ENCODE data around the gene INKA2. TPM values are rescaled to one million over a fixed set of nuclear protein-coding genes. Genes with fewer than 3 reads are reported as not detected.

INKA2 gene
- total RNA-seq, 2 experiments from 2014 or later, result 1.9 to 3.2 TPM

DNA sequence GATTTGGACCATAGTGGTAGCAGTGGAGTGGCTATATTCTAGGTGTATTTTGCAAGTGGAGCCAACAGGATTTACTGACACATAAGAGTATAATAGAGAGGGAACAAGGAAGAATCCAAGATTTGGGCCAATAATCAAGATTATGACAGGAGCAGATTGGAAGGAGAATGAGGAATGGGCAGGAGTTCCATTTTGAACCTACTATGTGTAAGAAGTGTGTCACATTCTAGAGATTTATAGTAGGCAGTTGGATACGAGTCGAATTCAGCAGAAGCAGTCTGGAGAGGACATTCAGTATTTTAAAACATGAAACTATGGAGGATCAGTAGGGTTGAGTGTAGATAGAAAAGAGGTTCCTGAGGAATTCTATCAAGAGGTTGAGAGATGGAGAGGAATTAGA lies 21.7 kb downstream of the INKA2 start:
- intact Hi-C loops (cut with micrococcal nuclease), result no loop called here

DNA sequence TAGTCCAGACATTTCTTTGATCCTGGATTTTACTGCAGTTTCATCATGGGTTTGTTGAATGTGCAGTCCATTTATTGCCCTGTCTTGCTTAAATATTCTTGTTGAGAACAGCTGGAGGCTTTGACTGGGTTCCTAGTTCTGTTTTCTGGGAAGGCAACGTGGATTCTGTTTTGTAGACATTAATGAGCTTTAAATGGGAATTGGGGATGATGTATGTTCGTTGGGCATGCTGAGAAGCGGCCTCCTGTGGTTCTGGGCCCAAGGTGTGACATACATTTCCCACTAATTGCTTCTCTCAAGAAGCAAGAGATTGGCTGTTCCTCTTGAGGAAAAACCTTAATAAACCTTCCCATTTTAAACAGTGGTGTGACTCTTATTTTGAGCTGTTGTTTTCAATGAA lies 22.9 kb downstream of the INKA2 start:
- intact Hi-C loops (cut with micrococcal nuclease), result no loop called here
- CTCF ChIA-PET, result interaction anchor here (1.1 to 8.0 kb wide), 9 partner anchors 15 to 235 kb away, joined by 3 to 61 read pairs (median 18); partner anchors contain the start of genes DDX20 and INKA2
- H3K27me3 Mint-ChIP-seq (ENCODE audit: low read depth), result no peaks in the 10 kb centered on the region
- no peak overlapping the region for H3K27ac Mint-ChIP-seq
- H3K36me3 Mint-ChIP-seq (ENCODE audit: low read depth), result peaks cover 5% of the 10 kb centered on the region
- H3K4me1 Mint-ChIP-seq (ENCODE audit: low read depth), result peaks cover 2% of the 10 kb centered on the region
- no peak for DNase-seq
- no peaks in the 10 kb centered on the region for H3K9me3 Mint-ChIP-seq
- H3K4me3 Mint-ChIP-seq, result no peak overlapping the region

More for the DNA sequence above, 21.7 kb downstream of the INKA2 start:
- Mint-ChIP-seq H3K36me3 (ENCODE audit: low read depth) (peaks cover 5% of the 10 kb centered on the region), H3K27me3 (ENCODE audit: low read depth) (no peaks in the 10 kb centered on the region), H3K4me3 (no peak overlapping the region), H3K4me1 (ENCODE audit: low read depth) (peaks cover 2% of the 10 kb centered on the region), H3K27ac (no peak overlapping the region), H3K9me3 (no peaks in the 10 kb centered on the region)
- DNase-seq, result no peak
- CTCF ChIA-PET, result interaction anchor here (1.3 to 4.8 kb wide), 2 partner anchors 28 to 30 kb away, joined by 3 to 61 read pairs; no protein-coding TSS in a partner anchor

DNA sequence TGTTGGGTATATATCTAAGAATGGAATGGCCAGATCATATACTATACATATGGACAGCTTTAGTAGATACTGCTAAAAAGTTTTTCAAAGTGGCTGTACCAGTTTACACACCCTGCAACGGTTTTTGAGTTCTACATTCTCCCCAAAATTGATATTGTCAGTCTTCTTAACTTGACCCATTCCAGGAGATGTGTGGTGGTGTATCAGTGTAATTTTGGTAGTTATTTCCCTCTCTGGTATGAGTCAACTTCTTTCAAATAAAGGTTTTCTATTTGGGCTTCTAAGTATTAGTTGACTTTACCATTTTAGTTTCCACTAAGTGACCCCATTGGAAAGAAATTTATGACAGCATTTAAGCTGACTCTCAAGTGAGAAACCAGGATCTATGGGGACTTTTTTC lies 29.2 kb downstream of the INKA2 start:
- CTCF ChIA-PET, result interaction anchor here (0.5 to 8.0 kb wide), 2 partner anchors 10 to 202 kb away, joined by 3 to 56 read pairs; no protein-coding TSS in a partner anchor

DNA sequence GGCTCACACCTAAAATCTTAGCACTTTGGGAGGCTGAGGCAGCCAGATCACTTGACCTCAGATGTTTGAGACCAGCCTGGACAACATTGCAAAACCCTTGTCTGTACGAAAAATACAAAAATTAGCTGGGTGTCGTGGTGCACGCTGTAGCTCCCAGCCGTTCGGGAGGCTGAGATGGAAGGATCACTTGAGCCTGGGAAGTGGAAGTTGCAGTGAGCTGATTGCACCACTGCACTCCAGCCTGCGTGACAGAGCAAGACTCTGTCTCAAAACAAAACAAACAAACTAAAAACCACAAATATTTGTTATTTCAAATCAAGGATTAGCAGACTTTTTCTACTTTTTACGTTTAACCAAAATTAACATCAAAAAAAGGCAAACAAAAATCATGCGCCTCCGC lies 31.3 kb downstream of the INKA2 start:
- Mint-ChIP-seq H3K27ac (peak overlapping the region; percentile 30), H3K27me3 (ENCODE audit: low read depth) (no peaks in the 10 kb centered on the region), H3K4me3 (no peak overlapping the region), H3K4me1 (ENCODE audit: low read depth) (peaks cover 21% of the 10 kb centered on the region), H3K9me3 (no peaks in the 10 kb centered on the region), H3K36me3 (ENCODE audit: low read depth) (peaks cover 19% of the 10 kb centered on the region)
- CTCF ChIA-PET, result interaction anchor here (1.4 kb wide), 2 partner anchors 39 to 200 kb away, joined by 4 to 5 read pairs; no protein-coding TSS in a partner anchor
- intact Hi-C loops (cut with micrococcal nuclease), result no loop called here
- DNase-seq, result no peak

More for the DNA sequence above, 29.2 kb downstream of the INKA2 start:
- Mint-ChIP-seq H3K27me3 (ENCODE audit: low read depth) (no peaks in the 10 kb centered on the region), H3K9me3 (no peaks in the 10 kb centered on the region), H3K36me3 (ENCODE audit: low read depth) (peaks cover 13% of the 10 kb centered on the region), H3K27ac (peak overlapping the region; percentile 28), H3K4me3 (no peak overlapping the region), H3K4me1 (ENCODE audit: low read depth) (peaks cover 17% of the 10 kb centered on the region)
- DNase-seq, result no peak
- intact Hi-C loops (cut with micrococcal nuclease), result no loop called here

DNA sequence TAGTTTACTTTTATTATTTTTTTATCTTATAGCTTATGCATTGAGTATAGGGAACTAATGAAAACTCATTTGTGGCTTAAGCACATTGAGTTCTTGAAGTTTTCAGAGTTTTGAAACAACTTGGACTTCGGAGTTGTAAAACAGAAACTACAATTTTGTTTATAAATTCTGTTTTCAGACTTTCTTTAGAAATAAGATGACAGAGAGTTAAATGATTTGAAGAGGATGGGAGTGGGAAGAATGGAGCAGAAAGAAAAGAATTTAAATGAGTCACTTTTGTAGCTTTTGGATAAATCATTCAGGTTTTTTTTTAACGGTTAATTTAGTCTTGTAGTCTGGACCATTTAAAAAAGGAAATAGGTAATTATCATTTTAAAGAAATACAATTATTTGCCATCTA lies 32.3 kb downstream of the INKA2 start:
- intact Hi-C loops (cut with micrococcal nuclease), result no loop called here

DNA sequence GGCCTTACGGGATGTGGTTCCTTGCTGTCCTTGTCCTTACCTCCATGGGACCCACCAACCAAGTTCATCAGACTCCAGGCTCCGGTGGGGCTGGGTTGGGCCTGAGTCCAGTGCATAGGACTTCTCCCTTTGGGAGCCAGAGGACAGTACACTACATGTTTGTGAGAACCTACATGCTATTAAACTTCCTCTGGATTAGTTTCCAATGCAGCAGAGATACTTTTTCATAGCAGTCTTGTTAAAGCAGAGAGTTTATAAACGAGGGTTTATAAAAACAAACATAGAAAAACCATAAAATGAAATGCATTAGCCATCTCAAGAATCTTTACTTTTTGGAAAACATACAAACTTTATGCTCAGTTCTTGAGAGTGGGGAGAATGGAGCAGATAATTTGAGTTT lies 33.4 kb downstream of the INKA2 start:
- no peak overlapping the region for H3K4me3 Mint-ChIP-seq
- intact Hi-C loops (cut with micrococcal nuclease), result no loop called here
- peaks cover 30% of the 10 kb centered on the region for H3K36me3 Mint-ChIP-seq (ENCODE audit: low read depth)
- CTCF ChIA-PET, result interaction anchor here (0.6 to 3.3 kb wide), 2 partner anchors 9 to 224 kb away, joined by 4 to 22 read pairs; no protein-coding TSS in a partner anchor
- no peak overlapping the region for H3K27ac Mint-ChIP-seq
- H3K4me1 Mint-ChIP-seq (ENCODE audit: low read depth), result peaks cover 24% of the 10 kb centered on the region
- H3K27me3 Mint-ChIP-seq (ENCODE audit: low read depth), result no peaks in the 10 kb centered on the region
- no peak for DNase-seq
- H3K9me3 Mint-ChIP-seq, result no peaks in the 10 kb centered on the region

More for the DNA sequence above, 32.3 kb downstream of the INKA2 start:
- H3K4me3 Mint-ChIP-seq, result no peak overlapping the region
- CTCF ChIA-PET, result interaction anchor here (1.4 kb wide), 2 partner anchors 40 to 199 kb away, joined by 4 to 5 read pairs; no protein-coding TSS in a partner anchor
- DNase-seq, result no peak
- no peak overlapping the region for H3K27ac Mint-ChIP-seq
- H3K36me3 Mint-ChIP-seq (ENCODE audit: low read depth), result peaks cover 23% of the 10 kb centered on the region
- peaks cover 22% of the 10 kb centered on the region for H3K4me1 Mint-ChIP-seq (ENCODE audit: low read depth)
- H3K9me3 Mint-ChIP-seq, result no peaks in the 10 kb centered on the region
- H3K27me3 Mint-ChIP-seq (ENCODE audit: low read depth), result no peaks in the 10 kb centered on the region

DNA sequence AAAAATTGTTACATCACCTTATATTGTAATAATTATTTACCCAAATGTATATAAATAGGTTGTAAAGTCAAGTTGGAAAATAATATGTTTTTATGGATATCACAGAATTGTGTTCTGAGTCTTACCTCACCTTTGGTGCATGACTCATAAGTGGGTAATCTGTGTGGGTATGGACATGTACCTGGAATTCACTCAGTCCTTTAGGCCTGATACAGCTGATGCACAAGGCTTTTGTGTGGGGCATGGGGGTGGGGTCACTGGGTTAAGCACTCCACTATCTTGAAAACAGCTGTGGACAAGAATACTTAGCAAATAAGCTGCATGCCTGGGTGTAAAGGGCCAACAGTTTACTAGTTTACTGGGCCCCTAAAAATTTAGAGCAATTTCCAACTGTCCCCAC lies 34.4 kb downstream of the INKA2 start:
- CTCF ChIA-PET, result interaction anchor here (0.6 to 3.3 kb wide), 3 partner anchors 10 to 765 kb away, joined by 3 to 22 read pairs (median 3); no protein-coding TSS in a partner anchor
- no peak for DNase-seq
- Mint-ChIP-seq H3K36me3 (ENCODE audit: low read depth) (peaks cover 40% of the 10 kb centered on the region), H3K27ac (no peak overlapping the region), H3K4me1 (ENCODE audit: low read depth) (peaks cover 27% of the 10 kb centered on the region), H3K4me3 (no peak overlapping the region), H3K27me3 (ENCODE audit: low read depth) (no peaks in the 10 kb centered on the region), H3K9me3 (no peaks in the 10 kb centered on the region)
- intact Hi-C loops (cut with micrococcal nuclease), result no loop called here

DNA sequence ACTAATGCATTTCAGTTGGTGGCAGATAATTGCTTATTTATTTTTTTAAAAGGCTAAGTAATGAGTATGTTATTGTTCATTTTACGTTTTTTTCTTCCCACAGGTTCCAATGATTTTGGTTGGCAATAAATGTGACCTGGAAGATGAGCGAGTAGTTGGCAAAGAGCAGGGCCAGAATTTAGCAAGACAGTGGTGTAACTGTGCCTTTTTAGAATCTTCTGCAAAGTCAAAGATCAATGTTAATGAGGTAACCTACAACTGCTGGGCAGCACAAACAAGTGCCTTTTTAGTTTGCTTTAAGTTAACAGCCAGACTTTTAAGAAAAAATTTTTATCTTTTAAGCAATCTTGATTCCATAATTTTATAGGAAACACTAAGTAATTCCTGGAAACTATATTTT lies 35.0 kb downstream of the INKA2 start:
- Mint-ChIP-seq H3K4me1 (ENCODE audit: low read depth) (peaks cover 24% of the 10 kb centered on the region), H3K27ac (no peak overlapping the region)
- CTCF ChIA-PET, result interaction anchor here (0.6 to 3.3 kb wide), 3 partner anchors 10 to 764 kb away, joined by 3 to 22 read pairs (median 7); no protein-coding TSS in a partner anchor

DNA sequence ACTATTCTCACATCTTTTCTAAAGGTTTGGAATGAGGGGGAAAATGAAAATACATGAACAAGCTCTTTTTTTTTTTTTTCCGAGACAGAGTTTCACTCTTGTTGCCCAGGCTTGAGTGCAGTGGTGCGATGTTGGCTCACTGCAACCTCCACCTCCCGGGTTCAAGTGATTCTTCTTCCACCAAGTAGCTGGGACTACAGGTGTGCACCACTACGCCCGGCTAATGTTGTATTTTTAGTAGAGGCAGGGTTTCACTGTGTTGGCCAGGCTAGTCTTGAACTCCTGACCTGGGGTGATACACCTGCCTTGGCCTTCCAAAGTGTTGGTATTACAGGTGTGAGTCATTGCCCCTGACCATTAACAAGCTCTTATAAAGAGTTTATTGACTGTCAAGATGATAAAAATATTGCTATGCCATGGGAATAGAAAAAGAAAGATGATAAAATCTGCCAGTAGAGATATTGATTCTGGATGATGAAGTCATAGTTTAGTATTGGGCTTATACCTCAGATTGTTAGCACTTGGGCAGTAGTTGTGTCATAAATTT lies 36.6 kb downstream of the INKA2 start:
- Mint-ChIP-seq H3K27me3 (ENCODE audit: low read depth) (no peaks in the 10 kb centered on the region), H3K4me3 (no peak overlapping the region), H3K9me3 (no peaks in the 10 kb centered on the region), H3K4me1 (ENCODE audit: low read depth) (peaks cover 23% of the 10 kb centered on the region), H3K36me3 (ENCODE audit: low read depth) (peaks cover 46% of the 10 kb centered on the region), H3K27ac (no peak overlapping the region)
- DNase-seq, result no peak
- intact Hi-C loops (cut with micrococcal nuclease), result no loop called here
- CTCF ChIA-PET, result interaction anchor here (0.6 to 3.3 kb wide), 8 partner anchors 12 to 1372 kb away, joined by 3 to 22 read pairs (median 3); no protein-coding TSS in a partner anchor

More for the DNA sequence above, 35.0 kb downstream of the INKA2 start:
- peaks cover 39% of the 10 kb centered on the region for H3K36me3 Mint-ChIP-seq (ENCODE audit: low read depth)
- intact Hi-C loops (cut with micrococcal nuclease), result no loop called here
- no peak for DNase-seq
- H3K4me3 Mint-ChIP-seq, result no peak overlapping the region
- no peaks in the 10 kb centered on the region for H3K9me3 Mint-ChIP-seq
- no peaks in the 10 kb centered on the region for H3K27me3 Mint-ChIP-seq (ENCODE audit: low read depth)

DNA sequence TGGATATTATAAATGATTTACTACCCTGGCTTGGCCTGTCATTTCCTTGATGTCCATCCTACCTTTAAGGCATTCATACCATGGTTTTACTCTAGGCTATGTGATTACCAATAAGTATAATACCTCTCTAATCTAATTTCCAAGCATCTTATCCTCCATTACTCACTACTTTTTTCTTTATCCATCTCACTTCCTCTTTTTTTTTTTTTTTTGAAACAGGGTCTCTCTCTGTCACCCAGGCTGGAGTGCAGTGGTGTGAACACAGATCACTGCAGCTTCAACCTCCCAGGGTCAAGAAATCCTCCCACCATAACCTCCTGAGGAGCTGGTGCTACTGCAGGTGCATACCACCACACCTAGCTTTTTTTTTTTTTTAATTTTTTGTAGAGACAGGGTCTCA lies 39.9 kb downstream of the INKA2 start:
- CTCF ChIA-PET, result interaction anchor here (0.6 to 0.9 kb wide), 3 partner anchors 14 to 352 kb away, joined by 3 read pairs; no protein-coding TSS in a partner anchor
- DNase-seq, result no peak
- H3K4me3 Mint-ChIP-seq, result no peak overlapping the region
- H3K9me3 Mint-ChIP-seq, result no peaks in the 10 kb centered on the region
- no peaks in the 10 kb centered on the region for H3K27me3 Mint-ChIP-seq (ENCODE audit: low read depth)
- H3K36me3 Mint-ChIP-seq (ENCODE audit: low read depth), result peaks cover 42% of the 10 kb centered on the region
- intact Hi-C loops (cut with micrococcal nuclease), result no loop called here
- no peak overlapping the region for H3K27ac Mint-ChIP-seq
- peaks cover 33% of the 10 kb centered on the region for H3K4me1 Mint-ChIP-seq (ENCODE audit: low read depth)

DNA sequence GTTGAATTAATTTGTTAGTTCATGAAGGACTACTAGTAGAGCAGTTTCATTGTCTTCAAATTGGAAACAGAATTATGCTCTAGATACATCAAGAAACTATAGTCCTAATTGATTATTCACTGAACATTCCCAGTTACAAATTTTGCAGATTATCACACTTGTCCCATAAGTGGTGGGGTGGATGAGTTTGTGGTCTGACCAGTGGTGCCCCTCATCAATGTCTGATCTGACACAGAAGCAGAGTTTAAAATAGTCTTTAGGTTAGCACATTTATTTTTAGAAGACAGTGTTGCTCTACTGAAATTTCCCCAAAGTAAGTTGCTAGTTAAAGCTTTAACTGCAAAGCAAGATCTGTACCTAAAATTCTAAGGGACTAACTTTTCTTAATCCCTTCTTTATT lies 42.9 kb downstream of the INKA2 start:
- CTCF ChIA-PET, result interaction anchor here (0.6 kb wide), 1 partner anchor 17 kb away, joined by 3 read pairs; no protein-coding TSS in a partner anchor
- H3K36me3 Mint-ChIP-seq (ENCODE audit: low read depth), result peaks cover 44% of the 10 kb centered on the region
- no peak for DNase-seq
- peaks cover 42% of the 10 kb centered on the region for H3K4me1 Mint-ChIP-seq (ENCODE audit: low read depth)
- H3K27me3 Mint-ChIP-seq (ENCODE audit: low read depth), result no peaks in the 10 kb centered on the region
- no peak overlapping the region for H3K4me3 Mint-ChIP-seq
- no peak overlapping the region for H3K27ac Mint-ChIP-seq
- no peaks in the 10 kb centered on the region for H3K9me3 Mint-ChIP-seq
- intact Hi-C loops (cut with micrococcal nuclease), result no loop called here

DNA sequence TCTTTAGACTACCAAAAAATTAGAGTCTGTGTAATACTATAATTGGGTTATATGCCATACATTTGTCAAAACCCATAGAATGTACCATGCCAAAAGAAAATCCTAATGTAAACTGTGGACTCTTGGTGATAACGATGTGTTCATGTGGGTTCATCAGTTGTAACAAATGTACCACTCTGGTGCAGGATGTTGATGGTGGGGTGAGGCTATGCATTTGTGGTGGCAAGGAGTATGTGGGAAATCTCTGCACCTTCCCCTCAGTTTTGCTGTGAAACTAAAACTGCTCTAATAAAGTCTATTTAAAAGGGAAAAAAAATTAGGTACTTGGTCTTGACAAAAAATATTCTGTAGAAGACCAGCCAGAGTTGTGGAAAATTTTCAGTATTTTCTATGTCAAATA lies 43.4 kb downstream of the INKA2 start:
- peaks cover 44% of the 10 kb centered on the region for H3K4me1 Mint-ChIP-seq (ENCODE audit: low read depth)
- H3K4me3 Mint-ChIP-seq, result no peak overlapping the region
- H3K27me3 Mint-ChIP-seq (ENCODE audit: low read depth), result no peaks in the 10 kb centered on the region
- DNase-seq, result no peak
- intact Hi-C loops (cut with micrococcal nuclease), result no loop called here
- CTCF ChIA-PET, result no interaction called here
- H3K36me3 Mint-ChIP-seq (ENCODE audit: low read depth), result peaks cover 42% of the 10 kb centered on the region
- no peak overlapping the region for H3K27ac Mint-ChIP-seq
- no peaks in the 10 kb centered on the region for H3K9me3 Mint-ChIP-seq

DNA sequence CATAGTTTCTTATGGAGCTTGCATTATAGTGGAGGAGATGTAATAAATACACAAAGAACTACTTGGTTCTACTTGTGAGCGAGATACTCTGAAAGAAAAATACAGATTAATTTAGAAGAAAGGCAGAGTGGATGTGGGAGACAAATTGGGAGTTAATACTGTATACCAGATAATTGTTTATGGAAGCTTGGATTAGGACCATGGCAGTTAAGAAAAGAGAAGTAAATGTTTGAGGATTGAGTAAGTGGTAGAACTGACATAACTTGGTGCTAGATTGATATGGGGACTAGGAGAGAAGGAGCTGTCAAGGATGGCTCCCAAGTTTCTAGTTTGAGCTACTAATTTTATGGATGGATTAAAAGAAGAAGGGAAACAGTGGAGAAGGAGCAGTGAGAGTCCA lies 47.3 kb downstream of the INKA2 start:
- CTCF ChIA-PET, result interaction anchor here (2.4 kb wide), 1 partner anchor 184 kb away, joined by 7 read pairs; no protein-coding TSS in a partner anchor
- no peak for DNase-seq
- H3K4me3 Mint-ChIP-seq, result no peak overlapping the region
- H3K36me3 Mint-ChIP-seq (ENCODE audit: low read depth), result peaks cover 33% of the 10 kb centered on the region
- intact Hi-C loops (cut with micrococcal nuclease), result no loop called here
- peaks cover 44% of the 10 kb centered on the region for H3K4me1 Mint-ChIP-seq (ENCODE audit: low read depth)
- H3K9me3 Mint-ChIP-seq, result no peaks in the 10 kb centered on the region
- H3K27ac Mint-ChIP-seq, result no peak overlapping the region
- H3K27me3 Mint-ChIP-seq (ENCODE audit: low read depth), result no peaks in the 10 kb centered on the region

Measured in activated naive CD4-positive, alpha-beta T cell treated with anti-CD3 and anti-CD28 coated beads for 36 hours (primary cell).